OCI-LY1 (cell line): Measurements from ENCODE around the gene EOGT.

ENCODE experiments used
- H2AFZ ChIP-seq: fragments of 200-600 bp; sonication (generic), shearing (Covaris generic); 2 replicates; pipeline ENCODE4 v1.6.0; 2014; ENCODE audit warnings: antibody characterized with exemption, mild to moderate bottlenecking, low read length
- H3F3A ChIP-seq: fragments of 200-600 bp; sonication (generic), shearing (Covaris generic); 2 replicates; pipeline ENCODE4 v1.6.0; 2014; ENCODE audit warnings: mild to moderate bottlenecking, antibody characterized with exemption, low read length, moderate library complexity; ENCODE audit not compliant: insufficient read depth
- H3K27ac ChIP-seq: fragments of 200-600 bp; sonication (generic); 2 replicates; pipeline ENCODE4 v1.5.1; 2014; ENCODE audit warnings: low read length, mixed run types, mild to moderate bottlenecking, low read depth; ENCODE audit not compliant: poor library complexity, severe bottlenecking
- H3K27me3 ChIP-seq: fragments of 200-600 bp; sonication (generic); 2 replicates; pipeline ENCODE4 v1.6.0; 2014; ENCODE audit warnings: antibody characterized with exemption, mild to moderate bottlenecking, low read length, moderate library complexity; ENCODE audit not compliant: insufficient read depth
- H3K36me3 ChIP-seq: fragments of 200-600 bp; sonication (generic); 2 replicates; pipeline ENCODE4 v1.6.1; 2014; ENCODE audit warnings: mild to moderate bottlenecking, antibody characterized with exemption, low read length, moderate library complexity, mixed read lengths; ENCODE audit not compliant: insufficient read depth
- H3K4me1 ChIP-seq: fragments of 200-600 bp; sonication (generic); 2 replicates; pipeline ENCODE4 v1.5.1; 2014; ENCODE audit warnings: mild to moderate bottlenecking, low read length, moderate library complexity; ENCODE audit not compliant: insufficient read depth, severe bottlenecking
- H3K4me2 ChIP-seq: fragments of 200-600 bp; sonication (generic), shearing (Covaris generic); 2 replicates; pipeline ENCODE4 v1.6.1; 2014; ENCODE audit warnings: low read length
- H3K4me3 ChIP-seq: fragments of 200-600 bp; sonication (generic); 2 replicates; pipeline ENCODE4 v1.5.1; 2014; ENCODE audit warnings: low read length, low read depth, mild to moderate bottlenecking, mixed read lengths; ENCODE audit not compliant: poor library complexity, severe bottlenecking
- H3K79me2 ChIP-seq: fragments of 200-600 bp; shearing (Covaris generic); 2 replicates; pipeline ENCODE4 v1.6.1; 2016; ENCODE audit warnings: mixed run types, low read length, mixed read lengths; ENCODE audit not compliant: insufficient read depth
- H3K9ac ChIP-seq: fragments of 200-600 bp; sonication (generic), shearing (Covaris generic); 2 replicates; pipeline ENCODE4 v1.6.1; 2014; ENCODE audit warnings: mild to moderate bottlenecking, low read length, mixed read lengths
- H3K9me2 ChIP-seq: fragments of 200-600 bp; sonication (generic), shearing (Covaris generic); 2 replicates; pipeline ENCODE4 v1.6.1; 2014; ENCODE audit warnings: low read depth, mild to moderate bottlenecking, low read length, mixed read lengths
- H3K9me3 ChIP-seq: fragments of 200-600 bp; shearing (Covaris generic); 2 replicates; pipeline ENCODE4 v1.6.1; 2014; ENCODE audit warnings: low read length, mixed read lengths
- H4K20me1 ChIP-seq: fragments of 200-600 bp; sonication (generic), shearing (Covaris generic); 2 replicates; pipeline ENCODE4 v1.6.0; 2016; ENCODE audit warnings: mild to moderate bottlenecking, low read length; ENCODE audit not compliant: insufficient read depth
- EZH2 ChIP-seq: fragments of 200-600 bp; sonication (generic), shearing (Covaris generic); IDR thresholded peaks from 2 replicates; pipeline ENCODE4 v1.8.0; 2017; ENCODE audit warnings: borderline replicate concordance, mixed run types, mild to moderate bottlenecking, antibody characterized with exemption, low read length, moderate library complexity, mixed read lengths
- TF ChIP-seq, protein P1 (sequence below): fragments of 200-600 bp; sonication (generic), shearing (Covaris generic); IDR thresholded peaks from 2 replicates; pipeline ENCODE4 v1.5.1; 2017; ENCODE audit warnings: mild to moderate bottlenecking, antibody characterized with exemption, low read length, moderate library complexity, mixed read lengths

Gene EOGT

GRCh38 chr3:69048990-69049389 is 35.5 kb upstream of the EOGT start:
- Histone ChIP-seq H3K36me3 (peaks cover 50% of the 10 kb centered on the region), H3K27ac (no peak overlapping the region), H3K4me1 (peaks cover 20% of the 10 kb centered on the region), H3K9me2 (no peaks in the 10 kb centered on the region), H4K20me1 (0 out of 2 replicates have a peak, but pooled peaks cover 3% of the 10 kb centered on the region), H3F3A (no peaks in the 10 kb centered on the region), H3K9me3 (no peaks in the 10 kb centered on the region), H3K9ac (no peak overlapping the region), H3K4me2 (no peak overlapping the region), H2AFZ (no peak overlapping the region), H3K27me3 (no peaks in the 10 kb centered on the region), H3K4me3 (no peak overlapping the region), H3K79me2 (peaks cover 26% of the 10 kb centered on the region)
- TF ChIP-seq, protein P1, sequence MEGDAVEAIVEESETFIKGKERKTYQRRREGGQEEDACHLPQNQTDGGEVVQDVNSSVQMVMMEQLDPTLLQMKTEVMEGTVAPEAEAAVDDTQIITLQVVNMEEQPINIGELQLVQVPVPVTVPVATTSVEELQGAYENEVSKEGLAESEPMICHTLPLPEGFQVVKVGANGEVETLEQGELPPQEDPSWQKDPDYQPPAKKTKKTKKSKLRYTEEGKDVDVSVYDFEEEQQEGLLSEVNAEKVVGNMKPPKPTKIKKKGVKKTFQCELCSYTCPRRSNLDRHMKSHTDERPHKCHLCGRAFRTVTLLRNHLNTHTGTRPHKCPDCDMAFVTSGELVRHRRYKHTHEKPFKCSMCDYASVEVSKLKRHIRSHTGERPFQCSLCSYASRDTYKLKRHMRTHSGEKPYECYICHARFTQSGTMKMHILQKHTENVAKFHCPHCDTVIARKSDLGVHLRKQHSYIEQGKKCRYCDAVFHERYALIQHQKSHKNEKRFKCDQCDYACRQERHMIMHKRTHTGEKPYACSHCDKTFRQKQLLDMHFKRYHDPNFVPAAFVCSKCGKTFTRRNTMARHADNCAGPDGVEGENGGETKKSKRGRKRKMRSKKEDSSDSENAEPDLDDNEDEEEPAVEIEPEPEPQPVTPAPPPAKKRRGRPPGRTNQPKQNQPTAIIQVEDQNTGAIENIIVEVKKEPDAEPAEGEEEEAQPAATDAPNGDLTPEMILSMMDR, result no peak
- no peak for TF ChIP-seq EZH2

GRCh38 chr3:69044608-69045007 is 31.1 kb upstream of the EOGT start:
- Histone ChIP-seq H3K9me3 (no peaks in the 10 kb centered on the region), H3K4me2 (no peak overlapping the region), H3F3A (no peaks in the 10 kb centered on the region), H3K27me3 (no peaks in the 10 kb centered on the region), H3K9me2 (no peaks in the 10 kb centered on the region), H3K36me3 (peaks cover 67% of the 10 kb centered on the region), H4K20me1 (0 out of 2 replicates have a peak, but pooled peaks cover 3% of the 10 kb centered on the region), H3K79me2 (peaks cover 6% of the 10 kb centered on the region), H3K27ac (no peak overlapping the region), H3K4me3 (no peak overlapping the region), H3K9ac (no peak overlapping the region), H2AFZ (no peak overlapping the region), H3K4me1 (peaks cover 1% of the 10 kb centered on the region)
- TF ChIP-seq EZH2, result no peak
- TF ChIP-seq, protein P1, result no peak

- Histone ChIP-seq H3K27me3 (no peaks in the 10 kb centered on the region), H3K4me2 (no peak overlapping the region), H3K79me2 (no peaks in the 10 kb centered on the region), H2AFZ (no peak overlapping the region), H3K4me1 (no peaks in the 10 kb centered on the region), H3F3A (no peaks in the 10 kb centered on the region), H3K9ac (no peak overlapping the region), H3K4me3 (no peak overlapping the region), H3K36me3 (peaks cover 72% of the 10 kb centered on the region), H3K9me2 (no peaks in the 10 kb centered on the region), H3K9me3 (no peaks in the 10 kb centered on the region), H3K27ac (no peak overlapping the region), H4K20me1 (no peaks in the 10 kb centered on the region)
- TF ChIP-seq, protein P1, result no peak
- TF ChIP-seq EZH2, result no peak
Observed at GRCh38 chr3:69033470-69033869, 20.0 kb upstream of the EOGT start.
